Uterus (tissue), 2 donors: ENCODE data around the gene NLN.

Experiments
- POLR2A ChIP-seq, 2 donors: fragments of 450-650 bp; IDR thresholded peaks; one replicate each; pipeline ENCODE4 v1.6.1; 2016; ENCODE audit warnings: antibody characterized with exemption in 2 of 2, mild to moderate bottlenecking in 1 of 2, moderate library complexity in 1 of 2
- TF ChIP-seq, protein P1 (sequence below), 4 experiments: fragments of 200-600 bp in 2 of 4; fragments of 450-650 bp in 2 of 4; sonication (generic) in 2 of 4; IDR thresholded peaks; one replicate each; pipeline ENCODE4 v1.5.1; 2016 to 2019; ENCODE audit warnings: antibody characterized with exemption in 4 of 4, mild to moderate bottlenecking in 2 of 4, moderate library complexity in 1 of 4

DNA sequence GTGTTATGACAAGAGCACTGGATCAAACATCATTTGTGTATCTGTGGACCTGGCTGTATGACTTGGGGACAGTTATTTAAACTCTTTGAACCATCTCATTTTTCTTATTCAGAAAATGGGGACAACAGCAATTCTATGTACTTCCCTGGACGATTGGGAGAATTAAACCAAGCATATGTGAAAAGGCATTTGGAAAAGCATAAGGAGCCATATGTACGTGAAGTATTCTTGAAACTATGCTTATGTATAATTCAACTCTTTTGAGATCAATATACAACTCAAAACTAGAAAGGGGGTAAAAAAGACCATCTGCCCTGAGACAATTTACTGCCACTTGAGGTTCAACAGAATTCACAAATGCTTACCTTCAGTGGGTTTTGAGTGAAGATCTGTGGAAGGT lies 75.5 kb downstream of the NLN start:
- TF ChIP-seq, protein P1, sequence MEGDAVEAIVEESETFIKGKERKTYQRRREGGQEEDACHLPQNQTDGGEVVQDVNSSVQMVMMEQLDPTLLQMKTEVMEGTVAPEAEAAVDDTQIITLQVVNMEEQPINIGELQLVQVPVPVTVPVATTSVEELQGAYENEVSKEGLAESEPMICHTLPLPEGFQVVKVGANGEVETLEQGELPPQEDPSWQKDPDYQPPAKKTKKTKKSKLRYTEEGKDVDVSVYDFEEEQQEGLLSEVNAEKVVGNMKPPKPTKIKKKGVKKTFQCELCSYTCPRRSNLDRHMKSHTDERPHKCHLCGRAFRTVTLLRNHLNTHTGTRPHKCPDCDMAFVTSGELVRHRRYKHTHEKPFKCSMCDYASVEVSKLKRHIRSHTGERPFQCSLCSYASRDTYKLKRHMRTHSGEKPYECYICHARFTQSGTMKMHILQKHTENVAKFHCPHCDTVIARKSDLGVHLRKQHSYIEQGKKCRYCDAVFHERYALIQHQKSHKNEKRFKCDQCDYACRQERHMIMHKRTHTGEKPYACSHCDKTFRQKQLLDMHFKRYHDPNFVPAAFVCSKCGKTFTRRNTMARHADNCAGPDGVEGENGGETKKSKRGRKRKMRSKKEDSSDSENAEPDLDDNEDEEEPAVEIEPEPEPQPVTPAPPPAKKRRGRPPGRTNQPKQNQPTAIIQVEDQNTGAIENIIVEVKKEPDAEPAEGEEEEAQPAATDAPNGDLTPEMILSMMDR (IDR thresholded peaks at IDR 0.05) = no peak
- TF ChIP-seq POLR2A (IDR thresholded peaks at IDR 0.05) = no peak
